ENCODE results near the gene SUPT4H1.

- TF ChIP-seq CTCF (IDR thresholded peaks at IDR 0.05; ENCODE audit: low read depth, low read length) (no peak), POLR2A (IDR thresholded peaks at IDR 0.05; ENCODE audit: extremely low read depth, insufficient read length) (no peak)
These were observed 23.3 kb upstream of the SUPT4H1 start for GRCh38 chr17:58375256-58375655.
